Activated CD4-positive, alpha-beta T cell treated with anti-CD3 and anti-CD28 coated beads for 36 hours (primary cell): Measurements from ENCODE around the gene DHX35. TPM values are rescaled to one million over a fixed set of nuclear protein-coding genes. Genes with fewer than 3 reads are reported as not detected.
A peak's percentile ranks its signal among the peaks of the same experiment; 100 is the strongest.

Experiments used
- ATAC-seq: fragments of 200-7000 bp; cut with Tn5 transposase; one replicate; pipeline ENCODE4 v1.10.0; 2021; ENCODE audit warnings: mild to moderate bottlenecking, moderate library complexity
- CTCF ChIA-PET: fragments of 350-600 bp; sonication (Branson Sonifier 250); formaldehyde crosslinking; loops from one replicate; lab custom pipeline; 2021; ENCODE audit warnings: antibody characterized with exemption; lab: Charles Lee
- POLR2A ChIA-PET: fragments of 350-600 bp; sonication (Branson Sonifier 250); formaldehyde crosslinking; loops from one replicate; lab custom pipeline; 2021; ENCODE audit warnings: antibody characterized with exemption, inconsistent platforms; lab: Charles Lee
- DNase-seq: peaks from one replicate; pipeline ENCODE4 v3.0.0-alpha.2; 2020
- H3K27ac Mint-ChIP-seq: one replicate; pipeline ENCODE4 v1.8.0; 2021; ENCODE audit warnings: mixed read lengths
- H3K27me3 Mint-ChIP-seq: one replicate; pipeline ENCODE4 v1.8.0; 2021; ENCODE audit warnings: mixed read lengths
- H3K36me3 Mint-ChIP-seq: one replicate; pipeline ENCODE4 v1.8.0; 2021; ENCODE audit warnings: low read depth, mixed read lengths
- H3K4me1 Mint-ChIP-seq: one replicate; pipeline ENCODE4 v1.8.0; 2021; ENCODE audit warnings: mixed read lengths
- H3K4me3 Mint-ChIP-seq: one replicate; pipeline ENCODE4 v1.8.0; 2021; ENCODE audit warnings: mild to moderate bottlenecking, moderate library complexity, mixed read lengths
- H3K9me3 Mint-ChIP-seq: one replicate; pipeline ENCODE4 v1.8.0; 2021; ENCODE audit warnings: low read depth, mixed read lengths
- intact Hi-C, 2 experiments: fragments of 100-400 bp; cut with DNase I in 1 of 2; cut with micrococcal nuclease in 1 of 2; formaldehyde crosslinking; loops; one replicate each; pipeline versions ENCODE4 v1.14.2 to v1.15.1; 2022 to 2024; cut with DNase I, micrococcal nuclease
- total RNA-seq, 2 experiments: library from RNA; stranded (reverse); gene quantifications; one replicate each; pipeline ENCODE4 v1.2.3, GENCODE V29; 2021

Gene DHX35
- total RNA-seq, 2 experiments from 2014 or later, result 8.7 to 12.0 TPM

DNA sequence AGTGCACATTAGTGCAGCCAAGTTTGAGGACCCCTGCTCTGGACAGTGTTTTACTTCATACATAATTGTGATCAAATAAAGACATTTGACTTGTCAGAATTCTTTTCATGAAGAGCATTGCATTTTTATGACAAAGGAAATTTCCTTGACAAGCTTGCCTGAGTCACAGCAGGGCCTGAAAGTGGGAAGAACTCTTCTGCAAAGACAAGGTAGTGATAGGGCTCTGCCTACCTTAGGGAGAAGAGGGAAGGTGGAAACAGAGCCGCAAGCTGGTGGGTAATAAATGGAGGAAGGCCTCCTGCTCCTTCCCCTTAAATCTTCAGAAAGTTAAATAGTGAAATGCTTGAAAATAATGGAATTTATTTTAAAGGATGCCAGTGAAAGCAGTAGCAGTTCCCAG is 118.2 kb downstream of the DHX35 start:
- Mint-ChIP-seq H3K4me1 (no peaks in the 10 kb centered on the region), H3K9me3 (no peaks in the 10 kb centered on the region), H3K4me3 (no peak overlapping the region), H3K27me3 (peaks cover 11% of the 10 kb centered on the region), H3K27ac (no peak overlapping the region), H3K36me3 (no peaks in the 10 kb centered on the region)
- DNase-seq (no peak), ATAC-seq (no peak)
- POLR2A ChIA-PET, result no interaction called here
- intact Hi-C loops, result no loop called here
- CTCF ChIA-PET, result interaction anchor here (0.6 to 4.8 kb wide), 12 partner anchors 11 to 154 kb away, joined by 3 to 90 read pairs (median 5); partner anchors contain the start of gene FAM83D

GRCh38 chr20:39081255-39081654 is 119.1 kb downstream of the DHX35 start:
- CTCF ChIA-PET, result interaction anchor here (0.6 to 4.8 kb wide), 12 partner anchors 10 to 1911 kb away, joined by 3 to 90 read pairs (median 5); no protein-coding TSS in a partner anchor
- DNase-seq, result peak; percentile 90
- Mint-ChIP-seq H3K4me1 (no peaks in the 10 kb centered on the region), H3K27ac (no peak overlapping the region), H3K9me3 (no peaks in the 10 kb centered on the region), H3K27me3 (peaks cover 11% of the 10 kb centered on the region), H3K36me3 (no peaks in the 10 kb centered on the region), H3K4me3 (no peak overlapping the region)
- intact Hi-C loops, result loop anchor here (1.0 kb wide), 2 partner anchors 31 to 155 kb away; partner anchors contain the start of gene FAM83D (in 1 of the 2)
- peak; percentile 78 for ATAC-seq
- POLR2A ChIA-PET, result no interaction called here

DNA sequence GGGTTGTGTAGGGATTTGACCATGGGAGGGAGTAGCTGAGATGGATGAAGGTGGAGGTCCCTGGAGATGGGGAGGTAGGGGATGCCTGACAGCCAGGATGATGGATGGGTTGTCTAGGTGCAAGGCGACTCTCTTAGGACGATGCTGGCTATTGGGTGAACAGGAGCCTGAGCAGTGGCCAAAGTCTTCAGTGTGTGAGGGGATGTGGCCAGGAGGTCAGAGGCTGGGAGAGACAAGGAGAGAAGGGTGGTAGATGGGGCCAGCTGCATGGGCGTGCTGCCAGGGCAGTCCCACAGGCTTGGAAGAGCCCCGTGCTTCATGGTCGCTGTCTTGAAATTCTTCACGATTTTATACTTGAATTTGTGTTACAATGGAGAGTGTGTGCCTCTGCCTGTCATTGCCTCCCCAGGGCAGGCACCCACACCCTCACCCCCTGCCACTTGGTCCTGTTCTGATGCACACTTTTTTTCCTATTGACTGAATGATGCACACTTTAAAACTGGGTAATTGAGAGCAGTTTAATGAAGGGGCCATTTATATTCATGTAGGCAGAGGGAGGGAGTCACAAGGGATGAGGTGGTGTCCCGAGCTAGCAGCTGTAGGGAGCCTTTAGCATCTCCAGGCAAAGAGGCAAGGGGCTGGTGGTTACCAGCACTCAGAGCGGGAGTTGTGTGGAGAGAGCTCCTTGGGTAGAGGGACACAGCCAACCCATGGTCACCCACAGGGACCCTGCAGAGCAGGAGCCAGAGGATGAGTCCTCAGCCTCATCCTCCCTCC is 120.7 kb downstream of the DHX35 start:
- Mint-ChIP-seq H3K36me3 (no peaks in the 10 kb centered on the region), H3K9me3 (no peaks in the 10 kb centered on the region), H3K27me3 (peaks cover 8% of the 10 kb centered on the region), H3K27ac (no peak overlapping the region), H3K4me1 (no peaks in the 10 kb centered on the region), H3K4me3 (no peak overlapping the region)
- intact Hi-C loops, result no loop called here
- ChIA-PET POLR2A (interaction anchor here (0.7 kb wide), 1 partner anchor 278 kb away, joined by 5 read pairs; no protein-coding TSS in a partner anchor), CTCF (interaction anchor here (0.6 to 4.8 kb wide), 5 partner anchors 13 to 33 kb away, joined by 3 to 90 read pairs (median 3); no protein-coding TSS in a partner anchor)
- no peak for DNase-seq
- no peak for ATAC-seq

DNA sequence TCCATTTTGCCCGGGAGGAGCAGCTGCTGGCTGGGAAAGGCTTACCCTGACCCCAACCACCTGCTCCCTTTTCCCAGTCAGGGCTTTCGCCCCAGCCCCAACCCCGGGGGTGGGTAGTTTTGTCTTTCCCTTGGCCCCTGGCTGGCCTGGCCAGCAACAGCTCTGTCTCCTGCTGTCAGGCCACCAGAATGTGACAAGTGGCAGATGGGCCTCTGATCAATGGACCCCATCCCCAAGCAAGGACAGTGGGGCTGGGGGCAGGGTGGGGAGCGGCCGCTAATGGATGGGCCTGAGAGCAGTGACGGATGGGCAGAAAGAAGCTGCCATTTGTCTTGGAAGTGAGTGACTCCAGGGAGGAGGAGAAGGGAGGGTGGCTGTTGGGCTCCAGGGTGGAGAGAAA is 121.6 kb downstream of the DHX35 start:
- H3K9me3 Mint-ChIP-seq, result no peaks in the 10 kb centered on the region
- peaks cover 5% of the 10 kb centered on the region for H3K27me3 Mint-ChIP-seq
- H3K4me1 Mint-ChIP-seq, result no peaks in the 10 kb centered on the region
- H3K36me3 Mint-ChIP-seq, result no peaks in the 10 kb centered on the region
- ATAC-seq (no peak), DNase-seq (no peak)
- CTCF ChIA-PET, result no interaction called here
- no peak overlapping the region for H3K4me3 Mint-ChIP-seq
- POLR2A ChIA-PET, result no interaction called here
- H3K27ac Mint-ChIP-seq, result no peak overlapping the region
- intact Hi-C loops, result no loop called here

DNA sequence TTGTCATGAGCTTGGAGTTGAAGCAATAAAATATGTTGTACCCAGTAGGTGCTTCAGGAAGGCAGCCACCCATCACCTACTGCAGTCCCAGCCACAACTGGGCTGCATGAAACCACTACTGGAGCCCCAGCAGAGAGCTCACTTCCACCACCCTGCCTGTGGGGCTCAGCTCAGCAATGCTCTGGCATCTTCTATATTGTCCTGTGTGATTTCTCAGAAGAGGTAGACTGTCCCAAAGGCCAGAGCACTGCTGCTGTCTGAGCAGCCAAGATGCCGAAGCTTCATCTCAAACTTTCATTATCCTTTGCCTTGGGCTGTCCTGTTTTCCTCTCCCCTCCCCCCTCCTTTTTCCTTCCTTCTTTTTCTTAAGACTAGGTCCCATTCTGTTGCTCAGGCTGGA is 126.9 kb downstream of the DHX35 start:
- POLR2A ChIA-PET, result no interaction called here
- no peaks in the 10 kb centered on the region for H3K9me3 Mint-ChIP-seq
- H3K27ac Mint-ChIP-seq, result no peak overlapping the region
- no peaks in the 10 kb centered on the region for H3K4me1 Mint-ChIP-seq
- peaks cover 10% of the 10 kb centered on the region for H3K27me3 Mint-ChIP-seq
- DNase-seq, result no peak
- intact Hi-C loops, result no loop called here
- CTCF ChIA-PET, result interaction anchor here (1.4 to 1.8 kb wide), 2 partner anchors 10 to 17 kb away, joined by 4 to 7 read pairs; no protein-coding TSS in a partner anchor
- no peak for ATAC-seq
- no peaks in the 10 kb centered on the region for H3K36me3 Mint-ChIP-seq
- H3K4me3 Mint-ChIP-seq, result no peak overlapping the region

Other genes with a start within 250 kb of the DHX35 start
- not detected for gene SLC32A1, start 237.9 kb upstream of the DHX35 start, total RNA-seq
- 1 to 10 TPM; 6.3 to 8.4 TPM for gene ACTR5, start 213.9 kb upstream of the DHX35 start, total RNA-seq
- 10 to 100 TPM; 78.8 to 84.0 TPM for gene PPP1R16B, start 156.6 kb upstream of the DHX35 start, total RNA-seq
- 10 to 100 TPM; 10.5 to 12.4 TPM for gene FAM83D, start 35.9 kb upstream of the DHX35 start, total RNA-seq